Right hindlimb (tissue), 1 donor: Measurements from ENCODE around the gene SNTG2.

Experiments
- DNase-seq: peaks from one replicate; pipeline ENCODE4 v3.0.0-alpha.2; 2018

Gene SNTG2

GRCh38 chr2:954687-955000, 4.0 kb downstream of the SNTG2 start:
- no peak for DNase-seq

GRCh38 chr2:955829-956731, 5.4 kb downstream of the SNTG2 start:
- DNase-seq = no peak

- DNase-seq = no peak
Measured at GRCh38 chr2:959457-959856, 8.8 kb downstream of the SNTG2 start.

GRCh38 chr2:960061-960736, 9.6 kb downstream of the SNTG2 start:
- no peak for DNase-seq

GRCh38 chr2:961786-962185, 11.1 kb downstream of the SNTG2 start:
- no peak for DNase-seq

- DNase-seq = no peak
Measured at GRCh38 chr2:963876-964275, 13.2 kb downstream of the SNTG2 start.

GRCh38 chr2:964562-964961, 13.9 kb downstream of the SNTG2 start:
- DNase-seq = no peak

GRCh38 chr2:965640-966147, 15.0 kb downstream of the SNTG2 start:
- DNase-seq = no peak

GRCh38 chr2:973129-973528, 22.5 kb downstream of the SNTG2 start:
- no peak for DNase-seq

GRCh38 chr2:974054-974453, 23.4 kb downstream of the SNTG2 start:
- no peak for DNase-seq

GRCh38 chr2:974502-974901, 23.9 kb downstream of the SNTG2 start:
- no peak for DNase-seq

GRCh38 chr2:975095-975494, 24.4 kb downstream of the SNTG2 start:
- no peak for DNase-seq

- DNase-seq = no peak
Measured at GRCh38 chr2:979069-979928, 28.6 kb downstream of the SNTG2 start.

- DNase-seq = no peak
Measured at GRCh38 chr2:980176-980575, 29.5 kb downstream of the SNTG2 start.

GRCh38 chr2:981258-981657, 30.6 kb downstream of the SNTG2 start:
- no peak for DNase-seq

GRCh38 chr2:981759-982158, 31.1 kb downstream of the SNTG2 start:
- no peak for DNase-seq

- DNase-seq = no peak
Measured at GRCh38 chr2:985317-985898, 34.8 kb downstream of the SNTG2 start.

- DNase-seq = no peak
Measured at GRCh38 chr2:987789-988188, 37.1 kb downstream of the SNTG2 start.

- no peak for DNase-seq
Measured at GRCh38 chr2:989781-990467, 39.3 kb downstream of the SNTG2 start.

GRCh38 chr2:990970-991369, 40.3 kb downstream of the SNTG2 start:
- DNase-seq = no peak

- DNase-seq = no peak
Measured at GRCh38 chr2:1002350-1002749, 51.7 kb downstream of the SNTG2 start.

- DNase-seq = no peak
Measured at GRCh38 chr2:1004398-1004797, 53.7 kb downstream of the SNTG2 start.
